Activated naive CD4-positive, alpha-beta T cell treated with Interleukin-2 at 50 U/mL for 16 hours (primary cell): Measurements from ENCODE around the gene IFT25.
"Not testable (repeated sequence)": the region's sequence is repeated elsewhere in the genome, so short reads cannot be mapped to it uniquely, and the experiment has no call there.

Experiments used
- DNase-seq: peaks from one replicate; pipeline ENCODE4 v3.0.0-alpha.2; 2020

IFT25 gene

DNA sequence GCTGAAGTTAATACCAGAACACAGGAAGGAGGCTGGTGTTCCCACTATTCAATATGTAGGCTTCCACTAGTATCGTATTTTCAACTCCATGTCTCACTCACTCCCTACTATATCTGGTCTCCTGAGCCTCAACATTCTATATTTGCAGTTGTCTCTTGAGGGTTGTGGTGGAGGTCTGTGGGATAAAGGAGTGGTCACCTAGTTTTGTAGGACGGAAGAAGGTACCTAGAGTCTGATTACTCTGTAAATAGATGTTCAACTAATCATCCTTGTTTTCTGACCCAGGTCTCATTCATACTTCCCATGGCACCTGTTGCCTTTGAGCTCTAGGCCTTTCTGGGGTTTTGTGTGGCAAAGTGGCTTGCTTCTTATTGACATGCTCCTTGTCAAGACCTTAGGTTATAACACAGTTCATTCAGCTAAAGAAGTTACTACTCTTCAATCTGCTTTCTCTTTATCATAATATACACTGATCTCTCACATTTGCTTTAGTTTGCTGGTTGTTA, 18.1 kb downstream of the IFT25 start:
- DNase-seq: no peak

DNA sequence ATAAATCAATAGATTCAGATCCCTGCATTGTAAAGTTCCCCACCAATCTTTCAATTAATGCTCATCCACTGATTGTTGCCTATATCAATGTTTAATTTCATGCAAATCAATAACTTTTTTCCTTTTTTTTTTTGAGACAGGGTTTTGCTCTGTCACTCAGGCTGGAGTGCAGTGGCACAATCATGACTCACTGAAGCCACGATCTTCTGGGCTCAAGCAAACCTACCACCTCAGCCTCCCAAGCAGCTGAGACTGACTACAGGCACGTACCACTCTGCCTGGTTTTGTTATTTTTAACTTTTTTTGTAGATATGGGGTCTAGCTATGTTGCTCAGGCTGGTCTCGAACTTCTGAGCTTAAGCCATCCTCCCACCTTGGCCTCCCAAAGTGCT, 25.8 kb downstream of the IFT25 start:
- no peak for DNase-seq

DNA sequence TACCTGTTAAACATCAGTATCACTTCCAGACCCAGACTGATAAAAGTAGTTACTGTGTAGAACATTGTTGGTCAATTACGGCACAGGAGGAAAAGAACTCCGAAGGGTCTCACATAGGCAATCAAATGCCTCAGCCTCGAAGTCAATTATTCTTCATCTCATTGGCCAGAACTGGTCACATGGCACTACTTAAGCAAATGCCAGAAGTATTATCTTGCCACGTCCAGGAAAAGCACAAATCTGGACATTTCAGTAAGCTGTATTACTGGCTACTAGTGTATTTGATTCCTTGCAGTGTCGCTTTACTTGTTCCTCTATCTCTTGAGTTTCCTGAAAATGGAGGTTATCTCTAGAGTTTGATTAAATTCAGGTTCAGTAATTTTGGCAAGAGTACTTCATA, 27.2 kb downstream of the IFT25 start:
- no peak for DNase-seq

DNA sequence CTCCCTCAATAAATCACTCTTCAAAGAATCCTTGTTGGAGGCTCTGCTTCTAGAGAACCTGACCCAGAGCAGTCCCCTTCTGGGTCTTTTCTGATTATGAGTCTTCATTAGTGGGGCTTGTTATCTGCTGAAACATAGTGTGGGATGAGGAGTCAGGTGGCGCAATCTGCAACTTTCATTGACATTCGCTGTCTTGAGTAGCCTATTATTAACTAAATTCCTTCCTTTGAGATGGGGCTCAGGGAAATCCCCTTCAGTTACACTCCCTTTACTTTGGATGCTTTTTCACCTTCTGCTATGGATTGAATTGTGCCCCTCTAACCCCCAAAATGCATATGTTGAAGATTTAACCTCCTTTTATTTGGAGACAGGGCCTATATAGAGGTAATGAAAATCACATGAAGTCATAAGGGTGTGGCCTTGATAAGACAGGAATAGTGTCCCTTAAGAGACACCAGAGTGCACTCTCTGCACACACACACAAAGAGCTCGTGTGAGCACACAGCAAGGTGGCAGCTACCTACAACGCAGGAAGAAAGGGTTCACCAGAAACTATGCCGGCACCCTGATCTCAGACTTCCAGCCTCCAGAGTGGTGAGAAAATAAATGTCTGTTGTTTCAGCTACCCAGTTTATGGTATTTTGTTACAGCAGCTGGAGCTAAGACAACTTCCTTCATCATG, 32.0 kb downstream of the IFT25 start:
- no peak for DNase-seq

DNA sequence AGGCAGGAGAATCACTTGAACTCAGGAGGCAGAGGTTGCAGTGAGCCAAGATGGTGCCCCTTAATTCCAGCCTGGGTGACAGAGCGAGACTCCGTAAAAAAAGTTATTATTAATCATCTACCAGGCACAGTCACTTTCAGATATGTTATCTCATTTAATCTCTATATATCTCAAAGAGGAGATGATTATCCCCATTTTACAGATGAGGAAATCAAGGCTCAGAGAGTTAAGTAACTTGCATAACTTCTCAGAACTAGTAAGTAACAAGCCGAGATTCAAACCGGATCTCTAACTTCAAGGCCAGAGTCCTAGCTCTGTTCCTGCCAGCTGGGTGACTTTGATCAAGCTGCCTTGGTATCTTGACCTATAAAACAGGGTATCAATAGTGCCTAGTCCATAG, 34.1 kb downstream of the IFT25 start:
- DNase-seq: no peak

DNA sequence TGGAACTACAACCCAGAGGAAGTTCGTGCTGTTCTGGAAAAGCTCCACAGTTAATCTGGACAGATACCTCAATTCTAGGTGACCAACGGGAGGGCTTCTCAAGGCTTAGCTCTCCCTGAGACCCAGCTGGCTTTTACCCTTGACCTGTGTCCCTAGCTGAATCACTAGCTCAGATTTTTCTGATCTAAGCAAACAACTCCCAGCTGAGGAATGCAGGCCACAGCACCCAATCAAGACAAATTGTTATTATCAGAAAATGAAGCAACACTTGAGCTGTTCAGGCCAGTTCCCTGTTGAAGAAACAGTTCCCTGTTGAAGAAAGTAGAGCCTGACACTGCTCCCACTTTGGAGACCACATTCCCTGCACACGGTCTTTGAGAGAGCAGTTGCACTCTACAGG, 35.6 kb downstream of the IFT25 start:
- DNase-seq: no peak

DNA sequence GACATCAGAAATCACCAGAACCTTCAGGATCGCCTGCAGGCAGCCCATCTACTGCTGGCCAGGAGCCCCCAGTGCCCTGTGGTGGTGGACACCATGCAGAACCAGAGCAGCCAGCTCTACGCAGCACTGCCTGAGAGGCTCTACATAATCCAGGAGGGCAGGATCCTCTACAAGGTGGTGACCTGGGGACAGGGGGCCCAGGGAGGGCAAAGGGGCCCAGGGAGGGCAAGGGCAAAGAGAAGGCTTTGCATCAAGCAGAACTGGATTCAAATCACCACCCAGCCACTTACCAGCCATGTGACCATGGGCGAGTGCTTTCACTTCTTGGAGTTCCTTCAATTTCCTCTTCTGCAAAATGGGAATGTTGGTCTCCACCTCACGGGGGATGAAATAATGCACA, 39.4 kb downstream of the IFT25 start:
- DNase-seq: no peak

DNA sequence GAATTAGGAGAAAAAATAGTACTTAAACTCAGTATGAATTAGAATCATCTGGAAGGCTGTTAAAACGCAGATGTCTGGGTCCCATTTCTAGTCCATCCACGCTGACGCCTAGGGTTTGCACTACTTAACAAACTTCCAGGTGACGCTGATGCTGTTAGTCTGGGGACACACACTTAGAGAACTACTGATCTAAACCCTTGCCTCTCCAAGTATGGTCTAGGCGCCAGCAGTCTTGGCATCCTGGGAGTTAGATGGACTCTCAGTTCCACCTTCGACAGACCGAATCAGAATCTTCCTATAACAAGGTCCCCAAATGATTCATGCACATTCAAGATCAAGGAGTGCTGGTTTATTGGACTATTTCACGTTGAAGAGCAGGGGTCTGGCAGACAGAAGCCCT, 40.0 kb downstream of the IFT25 start:
- DNase-seq: no peak

DNA sequence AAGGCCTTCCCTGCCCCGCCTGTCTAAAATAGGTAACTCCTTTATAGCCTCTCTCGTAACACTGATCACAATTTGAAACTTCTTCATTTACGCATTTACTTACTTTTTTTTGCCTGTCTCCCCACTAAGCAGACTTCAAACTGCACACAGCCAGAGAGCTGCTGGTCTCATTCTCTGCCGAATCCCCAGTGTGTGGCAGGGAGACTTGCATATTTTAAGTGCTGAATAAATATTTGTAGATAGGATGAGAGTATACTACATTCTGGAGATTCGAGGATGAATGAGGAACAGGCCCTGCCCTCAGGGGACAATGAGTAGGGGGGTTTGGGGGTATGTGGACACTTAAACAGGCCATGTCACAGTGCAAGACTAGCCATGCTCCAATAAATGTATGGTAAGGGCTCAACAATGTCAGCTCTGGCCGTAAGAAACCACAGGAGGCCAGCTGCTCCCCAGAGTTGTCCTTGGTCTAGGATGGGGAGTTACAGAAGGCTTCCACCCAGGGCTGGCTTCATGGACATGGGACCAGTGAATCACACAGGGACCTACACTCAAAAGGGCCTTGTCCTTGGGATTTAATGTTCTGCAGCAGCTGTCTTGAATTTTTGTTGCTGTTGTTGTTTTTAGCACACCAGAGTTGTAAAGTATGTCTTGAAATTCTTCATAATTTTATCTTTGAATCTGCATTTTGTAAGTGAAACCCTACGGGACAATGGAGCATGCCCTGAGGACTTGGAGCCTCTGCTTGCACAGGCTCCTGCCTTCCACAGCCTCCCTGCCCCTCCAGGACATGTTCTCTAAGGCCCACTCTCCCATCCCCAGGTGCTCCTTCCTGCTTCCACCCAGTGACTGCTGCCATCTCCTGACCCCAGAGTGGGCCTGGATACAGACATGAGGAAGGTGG, 43.0 kb downstream of the IFT25 start:
- DNase-seq: no peak

DNA sequence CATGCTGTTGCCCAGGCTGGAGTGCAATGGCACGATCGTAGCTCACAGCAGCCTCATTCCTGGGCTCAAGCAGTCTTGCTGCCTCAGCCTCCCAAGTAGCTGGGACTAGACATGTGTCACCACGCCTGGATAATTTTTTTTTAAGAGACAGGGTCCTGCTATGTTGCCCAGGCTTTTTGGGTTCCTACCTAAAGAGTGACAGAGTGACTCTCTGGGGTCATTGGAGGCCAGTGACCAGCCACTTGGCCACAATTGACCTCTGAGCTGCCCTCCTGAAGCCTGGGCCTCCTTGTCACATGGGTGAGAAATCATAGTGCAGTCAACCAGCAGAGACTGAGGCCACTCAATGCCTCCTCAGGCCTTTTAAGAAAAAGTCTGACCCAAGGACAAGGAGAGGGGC, 45.8 kb downstream of the IFT25 start:
- no peak for DNase-seq

DNA sequence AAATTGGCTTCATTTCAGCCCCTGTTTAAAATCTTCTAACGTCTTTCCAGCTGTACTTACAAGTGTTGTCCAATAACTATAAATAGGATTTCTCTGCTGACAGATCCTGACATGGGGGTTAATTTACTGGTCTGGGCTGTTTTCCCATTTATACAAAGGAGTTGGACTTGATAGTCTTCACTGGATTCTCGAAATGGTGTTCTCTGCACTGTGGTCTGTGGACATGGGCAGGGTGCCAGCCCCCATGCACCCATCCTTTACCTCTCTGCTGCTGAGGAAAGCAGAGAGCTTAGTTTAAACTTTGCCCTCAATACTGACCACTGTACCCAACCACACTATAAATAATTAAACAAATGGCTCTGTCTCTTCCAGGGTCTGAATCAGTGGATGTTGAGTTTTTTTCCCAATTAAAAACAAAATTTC, 46.3 kb downstream of the IFT25 start:
- no peak for DNase-seq

DNA sequence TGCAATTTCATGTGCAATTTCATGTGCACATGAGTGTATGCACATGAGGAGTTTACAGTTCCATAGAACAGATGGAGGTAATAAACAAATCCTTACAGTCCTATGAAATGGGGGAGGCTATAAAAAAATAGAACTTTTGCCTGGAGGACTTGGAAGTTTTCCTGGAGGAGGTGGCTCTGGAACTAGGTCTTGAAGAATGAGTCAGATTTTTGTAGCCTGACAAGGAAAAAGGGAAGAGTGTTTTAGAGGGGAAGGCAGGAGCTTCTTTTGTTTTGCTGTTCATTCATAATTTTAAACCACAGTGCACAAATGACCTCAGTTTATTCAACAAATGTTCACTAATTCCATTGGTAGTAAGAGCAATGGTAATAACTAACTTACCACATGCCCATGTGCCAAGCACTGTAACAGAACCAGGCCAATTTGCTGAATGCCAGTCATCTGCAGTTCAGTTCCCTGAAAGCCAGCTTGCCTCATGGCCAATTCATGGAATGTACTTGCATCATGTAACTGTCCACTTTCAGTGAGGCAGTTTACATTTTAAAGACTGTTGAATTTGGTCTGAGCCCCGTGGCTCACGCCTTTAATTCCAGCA, 48.8 kb downstream of the IFT25 start:
- no peak for DNase-seq

DNA sequence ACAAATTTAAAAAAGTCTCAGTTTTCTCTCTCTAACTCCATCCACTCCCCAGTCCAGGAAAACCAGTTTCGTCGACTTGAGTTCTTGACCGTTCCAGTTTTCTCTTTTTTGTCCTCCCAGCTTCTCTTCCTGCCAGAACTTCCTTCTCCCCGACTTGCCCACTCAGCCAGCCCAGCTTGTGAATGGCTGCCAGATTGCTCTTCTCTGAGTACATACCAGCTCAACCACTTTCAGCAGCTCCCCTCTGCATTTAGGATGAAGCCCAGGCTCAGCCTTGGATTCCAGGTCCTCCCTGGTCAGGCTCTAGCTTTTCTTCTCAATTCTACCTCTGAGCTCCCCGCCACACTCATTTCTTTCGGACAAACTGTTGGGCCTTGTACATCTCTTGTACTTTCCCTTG, 50.1 kb downstream of the IFT25 start:
- DNase-seq: no peak

DNA sequence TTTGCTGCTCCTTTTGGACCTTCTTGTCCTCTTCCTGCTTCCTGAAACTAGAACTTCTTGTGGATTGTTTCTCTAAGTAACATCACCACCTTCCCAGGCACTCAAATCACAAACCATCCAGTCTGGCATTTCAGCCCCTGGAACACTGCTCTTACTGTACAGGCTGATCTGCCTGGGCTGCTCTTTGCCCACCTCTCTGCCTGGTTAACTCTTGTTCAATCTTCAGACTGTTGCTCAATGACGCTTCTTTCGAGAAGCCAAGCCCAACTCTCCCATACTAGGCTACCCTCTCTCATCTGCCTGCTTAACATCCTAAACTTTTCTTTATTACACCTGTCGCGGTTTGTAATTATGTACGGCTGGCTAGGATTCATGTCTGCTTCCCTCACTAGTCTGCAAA, 50.9 kb downstream of the IFT25 start:
- no peak for DNase-seq

DNA sequence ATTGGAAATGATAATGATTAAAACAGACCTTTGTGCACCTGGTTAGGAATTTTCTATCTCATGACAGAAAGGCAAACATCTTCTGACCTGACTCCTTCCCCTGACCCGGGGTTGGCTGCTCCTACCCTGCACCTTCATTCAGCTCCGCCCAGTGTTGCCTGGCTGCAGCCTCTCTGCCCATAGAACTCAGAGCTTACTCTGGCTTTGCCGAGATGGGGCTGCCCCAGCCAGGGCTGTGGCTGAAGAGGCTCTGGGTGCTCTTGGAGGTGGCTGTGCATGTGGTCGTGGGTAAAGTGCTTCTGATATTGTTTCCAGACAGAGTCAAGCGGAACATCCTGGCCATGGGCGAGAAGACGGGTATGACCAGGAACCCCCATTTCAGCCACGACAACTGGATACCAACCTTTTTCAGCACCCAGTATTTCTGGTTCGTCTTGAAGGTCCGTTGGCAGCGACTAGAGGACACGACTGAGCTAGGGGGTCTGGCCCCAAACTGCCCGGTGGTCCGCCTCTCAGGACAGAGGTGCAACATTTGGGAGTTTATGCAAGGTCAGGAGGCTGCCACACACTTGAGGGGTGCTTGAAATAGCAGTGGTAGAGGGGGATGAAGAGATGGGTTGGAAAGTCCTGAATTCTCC, 51.4 kb downstream of the IFT25 start, which contains the start of gene DIO1:
Gene DIO1, plus strand, starts transcription at position 189 of the 638 bp plus-strand sequence. Its CDS starts 24 bp downstream, at position 213.
- no peak for DNase-seq

DNA sequence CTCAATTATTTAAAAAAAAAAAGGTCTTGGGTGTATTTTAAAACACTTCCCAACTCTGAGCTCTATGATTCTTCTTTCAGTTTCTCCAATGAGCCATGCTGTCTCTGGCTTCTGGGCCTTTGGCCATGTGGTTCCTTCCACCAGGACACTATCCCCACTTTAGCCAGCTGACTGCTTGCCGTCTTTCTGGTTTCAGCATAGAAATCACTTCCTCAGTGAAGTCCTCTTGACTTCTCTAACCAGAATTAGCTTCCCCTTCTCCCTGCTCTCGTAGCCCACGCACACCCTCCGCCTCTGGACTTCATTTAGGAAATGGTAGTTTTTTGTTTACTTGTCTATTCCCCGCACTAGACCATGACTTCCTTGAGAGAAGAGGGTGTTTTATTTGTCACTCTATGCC, 52.6 kb downstream of the IFT25 start:
- no peak for DNase-seq

DNA sequence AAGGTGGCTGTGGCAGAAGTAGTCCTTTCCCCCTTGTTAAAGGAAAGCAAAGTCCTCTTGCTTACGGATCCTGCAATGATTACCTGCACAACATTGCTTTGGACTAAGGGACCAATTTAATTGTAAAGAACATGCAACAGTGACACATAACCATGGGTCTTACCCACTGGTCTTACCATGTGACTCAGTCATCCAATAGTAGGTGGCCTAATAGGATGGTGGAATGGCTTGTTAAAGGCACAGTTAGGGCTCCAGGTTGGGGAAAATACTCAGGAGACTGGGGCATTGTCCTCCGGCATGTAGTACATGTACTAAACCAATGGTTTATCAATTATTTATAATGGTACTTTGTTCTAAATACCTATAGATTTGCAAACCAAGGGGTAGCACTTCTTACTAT, 53.8 kb downstream of the IFT25 start:
- no peak for DNase-seq

DNA sequence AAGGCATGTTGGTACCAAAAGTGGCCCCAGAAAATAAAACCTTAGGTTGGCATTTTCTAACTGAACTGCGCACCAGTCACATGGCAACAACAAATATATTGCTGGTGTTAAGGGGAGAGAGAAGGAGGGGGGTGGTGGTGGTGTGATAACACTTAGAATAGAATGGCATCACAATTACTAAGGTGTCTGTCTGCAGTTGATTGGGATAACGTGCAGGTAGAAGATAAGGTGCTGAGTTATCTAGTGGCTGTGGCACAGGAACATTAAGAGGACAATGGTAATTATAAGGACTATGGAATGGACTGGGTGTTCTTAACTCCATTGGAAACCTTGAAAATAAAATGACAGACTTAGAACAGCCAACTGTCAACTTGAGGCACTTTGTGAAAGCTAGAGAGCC, 54.5 kb downstream of the IFT25 start:
- no peak for DNase-seq

DNA sequence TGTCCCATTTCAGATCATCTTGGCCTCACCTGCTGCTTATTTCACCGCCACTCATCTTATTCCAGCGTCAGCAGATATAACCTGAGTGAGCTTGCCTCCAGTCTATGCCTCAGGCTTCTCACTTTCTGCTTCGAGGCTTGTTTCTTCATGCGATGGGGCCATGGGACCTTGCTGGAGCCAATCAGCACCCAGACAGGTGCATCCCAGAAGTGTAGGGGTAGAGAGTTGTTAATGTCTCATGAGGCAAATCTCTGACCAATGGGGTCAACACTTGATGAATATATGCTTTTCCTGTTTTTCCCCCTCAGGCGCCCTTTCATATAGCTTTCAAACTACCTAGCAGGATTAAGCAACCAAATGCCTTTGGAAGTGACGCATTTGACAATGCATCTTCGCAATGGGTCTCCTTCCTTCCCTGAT, 55.0 kb downstream of the IFT25 start:
- peak; percentile 8 for DNase-seq

DNA sequence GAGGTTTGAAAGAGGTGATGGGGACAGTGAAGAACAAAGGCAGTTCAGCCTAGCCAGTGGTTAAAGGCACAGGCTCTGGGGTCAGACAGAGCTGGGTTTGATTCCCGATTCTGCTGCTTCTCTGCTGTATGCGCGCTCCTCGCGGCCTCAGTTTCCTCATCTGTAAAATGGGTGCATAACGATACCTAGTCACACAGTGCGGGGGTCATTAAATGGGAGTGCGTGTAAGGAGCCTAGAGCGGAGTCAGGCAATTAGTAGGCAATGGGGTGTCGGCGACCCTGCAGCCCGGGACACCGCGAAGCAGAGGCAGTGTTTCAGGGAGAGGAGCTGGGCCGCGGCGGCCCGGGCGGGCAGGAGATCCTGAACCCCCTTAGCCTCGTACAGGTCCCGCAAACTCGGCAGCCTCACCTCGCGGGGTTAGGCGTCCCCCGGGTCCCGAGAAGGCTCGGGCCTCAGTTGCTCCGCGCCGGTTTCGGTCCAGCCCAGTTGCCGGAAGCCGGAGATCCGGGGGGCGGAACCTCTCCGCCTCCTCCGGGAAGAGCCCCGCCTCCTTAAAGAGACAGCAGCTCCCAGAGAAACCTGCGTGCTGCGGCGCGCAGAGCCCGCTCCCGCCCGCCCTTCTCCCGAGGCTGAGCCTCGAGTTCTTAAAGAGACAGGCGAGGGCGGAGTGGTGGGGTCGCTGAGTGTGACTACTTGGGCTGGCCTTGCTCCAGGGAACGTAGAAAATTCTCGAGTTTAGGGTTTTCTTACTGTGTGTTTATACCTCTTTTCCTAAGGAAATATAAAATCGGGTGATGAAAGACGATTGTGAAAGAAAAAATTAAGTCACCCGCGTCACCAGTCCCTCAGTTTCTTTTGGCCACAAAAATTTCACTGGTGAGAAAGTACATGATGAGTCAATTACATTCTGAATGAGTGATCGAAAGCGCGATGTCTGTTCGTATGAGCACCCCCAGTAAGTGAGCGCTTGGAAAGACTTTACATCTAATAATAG, 55.9 kb downstream of the IFT25 start, which contains the start of gene YIPF1:
Gene YIPF1, minus strand, starts transcription at position 494 of the 995 bp plus-strand sequence. CDS start 860 bp downstream, outside the sequence.
- DNase-seq: peak; percentile 88

DNA sequence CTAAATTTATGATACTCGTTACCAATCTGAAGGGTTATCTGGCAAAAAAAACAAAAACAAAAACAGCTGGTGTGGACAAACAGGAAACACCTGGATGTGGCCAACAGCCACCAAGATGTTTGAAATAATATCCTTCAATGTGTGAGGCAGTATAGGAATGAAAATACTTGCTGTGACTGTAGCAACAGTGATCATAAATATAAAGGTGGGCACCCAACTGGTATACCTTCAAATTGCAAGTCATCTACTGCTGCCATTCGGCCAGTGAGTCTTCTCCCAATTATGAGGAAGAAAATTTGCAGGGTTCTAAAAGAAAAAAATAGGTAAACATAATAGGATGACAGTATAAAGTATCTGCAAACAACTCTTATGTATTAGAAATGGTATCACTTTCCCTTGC, 56.8 kb downstream of the IFT25 start:
- DNase-seq: no peak

DNA sequence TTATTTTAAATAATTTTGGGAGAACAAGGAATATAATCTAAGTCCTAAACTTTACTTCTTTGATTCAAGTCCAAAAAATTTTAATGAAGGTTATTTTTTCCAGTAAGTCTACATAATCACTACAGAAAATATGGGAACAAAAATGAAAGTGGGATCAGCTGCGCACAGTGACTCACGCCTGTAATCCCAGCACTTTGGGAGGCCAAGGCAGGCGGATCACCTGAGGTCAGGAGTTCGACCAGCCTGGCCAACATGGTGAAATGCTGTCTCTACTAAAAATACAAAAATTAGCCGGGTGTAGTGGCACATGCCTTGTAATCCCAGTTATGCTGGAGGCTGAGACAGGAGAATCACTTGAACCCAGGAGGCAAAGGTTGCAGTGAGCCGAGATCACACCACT, 61.9 kb downstream of the IFT25 start:
- DNase-seq: not testable (repeated sequence)
